HEK293T (cell line): ENCODE data around the gene SLC6A6.

Source experiments
- FOXA1 ChIP-seq: fragments of 450-650 bp; IDR thresholded peaks from 2 replicates; pipeline ENCODE4 v1.6.1; 2016; ENCODE audit warnings: mild to moderate bottlenecking
- LEF1 ChIP-seq: fragments of 450-650 bp; IDR thresholded peaks from 2 replicates; pipeline ENCODE4 v1.6.1; 2017; ENCODE audit warnings: mild to moderate bottlenecking, borderline replicate concordance
- SUZ12 ChIP-seq: fragments of 450-650 bp; IDR thresholded peaks from 2 replicates; pipeline ENCODE4 v1.6.1; 2016; ENCODE audit warnings: mild to moderate bottlenecking

- TF ChIP-seq LEF1 (no peak), SUZ12 (no peak), FOXA1 (no peak)
Observed at GRCh38 chr3:14466179-14466903, 63.9 kb downstream of the SLC6A6 start.
